Tibial nerve (tissue), 4 donors: Measurements from ENCODE around the gene IZUMO2.

Experiments
- CTCF ChIP-seq, 5 experiments: fragments of 200-600 bp in 3 of 5; fragments of 450-650 bp in 2 of 5; sonication (generic) in 3 of 5; IDR thresholded peaks; one replicate each; pipeline ENCODE4 v1.5.1; 2016 to 2019; ENCODE audit warnings: antibody characterized with exemption in 5 of 5, mild to moderate bottlenecking in 3 of 5, moderate library complexity in 2 of 5
- EP300 ChIP-seq, 2 donors: sonication (generic); formaldehyde crosslinking; IDR thresholded peaks; one replicate each; pipeline ENCODE4 v1.6.1; 2017; ENCODE audit warnings: antibody characterized with exemption in 2 of 2, mild to moderate bottlenecking in 1 of 2

DNA sequence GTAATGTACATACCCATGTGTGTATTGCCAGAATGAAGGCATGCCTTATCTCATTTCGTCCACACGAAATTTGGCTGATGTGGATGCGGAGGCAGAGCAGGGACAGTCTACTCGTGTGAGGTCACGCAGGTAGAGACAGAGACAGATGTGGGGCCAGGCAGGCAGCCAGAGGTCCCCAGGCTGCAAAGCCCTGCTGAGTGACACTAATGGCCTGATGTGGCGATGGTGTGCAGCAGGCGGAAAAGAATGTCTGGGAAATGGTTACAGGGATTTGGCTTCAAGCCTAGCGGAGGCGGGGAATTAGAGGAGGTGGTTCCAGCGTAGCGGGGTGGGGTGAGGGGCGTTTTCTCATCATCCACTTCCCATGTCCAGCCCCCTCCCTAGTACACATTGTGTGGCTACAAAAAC lies 4.2 kb upstream of the IZUMO2 start:
- no peak for TF ChIP-seq CTCF (IDR thresholded peaks at IDR 0.05)
- TF ChIP-seq EP300 (IDR thresholded peaks at IDR 0.05): no peak
